Measurements from ENCODE around the gene LOXL1.

Gene LOXL1

GRCh38 chr15:73950479-73950830 is 24.2 kb downstream of the LOXL1 start:
- no peak for DNase-seq (ENCODE audit: low spot score)
- peak overlapping the region; percentile 38 for H3K27ac ChIP-seq
- ChIA-PET POLR2A (ENCODE audit: low non-redundant PET) (no interaction called here), CTCF (interaction anchor here (0.6 to 2.3 kb wide), 7 partner anchors 11 to 371 kb away, joined by 3 to 6 read pairs (median 3); no protein-coding TSS in a partner anchor)
- no peak for TF ChIP-seq CTCF (conservative IDR thresholded peaks at IDR 0.05; ENCODE audit: low read depth)

- ChIA-PET POLR2A (ENCODE audit: low non-redundant PET) (no interaction called here), CTCF (interaction anchor here (0.6 to 2.3 kb wide), 12 partner anchors 9 to 371 kb away, joined by 3 to 6 read pairs (median 3); no protein-coding TSS in a partner anchor)
- DNase-seq (ENCODE audit: low spot score): peak; percentile 82
- H3K27ac ChIP-seq: peak overlapping the region; percentile 38
- TF ChIP-seq CTCF (conservative IDR thresholded peaks at IDR 0.05; ENCODE audit: low read depth): peak; percentile 90
Measured at GRCh38 chr15:73950831-73951561, 24.7 kb downstream of the LOXL1 start.

- peak overlapping the region; percentile 38 for H3K27ac ChIP-seq
- POLR2A ChIA-PET (ENCODE audit: low non-redundant PET): no interaction called here
- DNase-seq (ENCODE audit: low spot score): no peak
- TF ChIP-seq CTCF (conservative IDR thresholded peaks at IDR 0.05; ENCODE audit: low read depth): no peak
- CTCF ChIA-PET: interaction anchor here (0.6 to 2.3 kb wide), 12 partner anchors 8 to 370 kb away, joined by 3 to 6 read pairs (median 3); no protein-coding TSS in a partner anchor
Measured at GRCh38 chr15:73951601-73952000, 25.3 kb downstream of the LOXL1 start.

- no peak for TF ChIP-seq CTCF (conservative IDR thresholded peaks at IDR 0.05; ENCODE audit: low read depth)
- H3K27ac ChIP-seq: no peak overlapping the region
- CTCF ChIA-PET: interaction anchor here (0.9 to 2.3 kb wide), 2 partner anchors 13 to 20 kb away, joined by 3 to 6 read pairs; no protein-coding TSS in a partner anchor
- no peak for DNase-seq (ENCODE audit: low spot score)
- POLR2A ChIA-PET (ENCODE audit: low non-redundant PET): no interaction called here
Measured at GRCh38 chr15:73952171-73952912, 26.1 kb downstream of the LOXL1 start.

GRCh38 chr15:73952913-73953750 is 26.9 kb downstream of the LOXL1 start:
- CTCF ChIA-PET: interaction anchor here (2.3 kb wide), 1 partner anchor 20 kb away, joined by 6 read pairs; no protein-coding TSS in a partner anchor
- DNase-seq (ENCODE audit: low spot score): no peak
- no peak for TF ChIP-seq CTCF (conservative IDR thresholded peaks at IDR 0.05; ENCODE audit: low read depth)
- no peak overlapping the region for H3K27ac ChIP-seq
- POLR2A ChIA-PET (ENCODE audit: low non-redundant PET): no interaction called here
